ENCODE data around the gene TLE5.

DNA sequence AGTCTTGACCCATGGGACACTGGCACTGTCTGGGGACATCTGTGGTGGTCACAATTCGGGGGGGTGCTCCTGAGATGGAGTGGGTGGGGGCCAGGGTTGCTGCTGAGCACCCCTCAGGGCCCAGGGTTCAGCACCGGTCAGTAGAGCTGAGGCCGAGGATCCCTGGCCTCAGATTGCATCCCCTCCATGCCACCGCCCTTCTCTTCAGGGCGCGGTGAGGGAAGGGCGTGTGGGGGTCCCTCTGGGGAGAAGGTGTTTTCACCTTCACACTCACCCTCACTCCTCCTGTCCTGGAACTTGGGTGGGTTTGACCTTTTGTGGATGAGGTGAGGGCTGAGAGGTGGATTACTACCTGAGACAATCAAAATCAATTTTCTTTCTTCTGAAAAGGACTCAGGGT lies 45.4 kb upstream of the TLE5 start:
- TF ChIP-seq, protein P1, sequence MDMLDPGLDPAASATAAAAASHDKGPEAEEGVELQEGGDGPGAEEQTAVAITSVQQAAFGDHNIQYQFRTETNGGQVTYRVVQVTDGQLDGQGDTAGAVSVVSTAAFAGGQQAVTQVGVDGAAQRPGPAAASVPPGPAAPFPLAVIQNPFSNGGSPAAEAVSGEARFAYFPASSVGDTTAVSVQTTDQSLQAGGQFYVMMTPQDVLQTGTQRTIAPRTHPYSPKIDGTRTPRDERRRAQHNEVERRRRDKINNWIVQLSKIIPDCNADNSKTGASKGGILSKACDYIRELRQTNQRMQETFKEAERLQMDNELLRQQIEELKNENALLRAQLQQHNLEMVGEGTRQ (IDR thresholded peaks at IDR 0.05): no peak
- no peak for TF ChIP-seq HDAC2 (IDR thresholded peaks at IDR 0.05)
- TF ChIP-seq EP300 (IDR thresholded peaks at IDR 0.05): no peak
- TF ChIP-seq, protein P2, sequence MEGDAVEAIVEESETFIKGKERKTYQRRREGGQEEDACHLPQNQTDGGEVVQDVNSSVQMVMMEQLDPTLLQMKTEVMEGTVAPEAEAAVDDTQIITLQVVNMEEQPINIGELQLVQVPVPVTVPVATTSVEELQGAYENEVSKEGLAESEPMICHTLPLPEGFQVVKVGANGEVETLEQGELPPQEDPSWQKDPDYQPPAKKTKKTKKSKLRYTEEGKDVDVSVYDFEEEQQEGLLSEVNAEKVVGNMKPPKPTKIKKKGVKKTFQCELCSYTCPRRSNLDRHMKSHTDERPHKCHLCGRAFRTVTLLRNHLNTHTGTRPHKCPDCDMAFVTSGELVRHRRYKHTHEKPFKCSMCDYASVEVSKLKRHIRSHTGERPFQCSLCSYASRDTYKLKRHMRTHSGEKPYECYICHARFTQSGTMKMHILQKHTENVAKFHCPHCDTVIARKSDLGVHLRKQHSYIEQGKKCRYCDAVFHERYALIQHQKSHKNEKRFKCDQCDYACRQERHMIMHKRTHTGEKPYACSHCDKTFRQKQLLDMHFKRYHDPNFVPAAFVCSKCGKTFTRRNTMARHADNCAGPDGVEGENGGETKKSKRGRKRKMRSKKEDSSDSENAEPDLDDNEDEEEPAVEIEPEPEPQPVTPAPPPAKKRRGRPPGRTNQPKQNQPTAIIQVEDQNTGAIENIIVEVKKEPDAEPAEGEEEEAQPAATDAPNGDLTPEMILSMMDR (IDR thresholded peaks at IDR 0.05): no peak
- TF ChIP-seq CHD2 (IDR thresholded peaks at IDR 0.05; ENCODE audit: low read length, partially characterized antibody): no peak
- no peak for TF ChIP-seq POLR2A (IDR thresholded peaks at IDR 0.05; ENCODE audit: low read length)
- TF ChIP-seq MAX (IDR thresholded peaks at IDR 0.05): no peak
- TF ChIP-seq MYC (IDR thresholded peaks at IDR 0.05; ENCODE audit: borderline replicate concordance, low read length): no peak
- TF ChIP-seq ZNF302 (CRISPR knock-in tag; IDR thresholded peaks at IDR 0.05): no peak
- TF ChIP-seq JUN (IDR thresholded peaks at IDR 0.05): no peak
- TF ChIP-seq BCL3 (IDR thresholded peaks at IDR 0.05): no peak
- TF ChIP-seq RCOR1 (IDR thresholded peaks at IDR 0.05; ENCODE audit: low read depth, low read length): no peak
- no peak for TF ChIP-seq BHLHE40 (IDR thresholded peaks at IDR 0.05; ENCODE audit: low read depth, low read length)
